BLaER1 (cell line): Measurements from ENCODE around the gene COMTD1.

Experiments used
- H3K27ac ChIP-seq: shearing (Covaris generic); formaldehyde crosslinking; 2 replicates; pipeline ENCODE4 v1.8.1; 2022
- H3K27me3 ChIP-seq: shearing (Covaris generic); formaldehyde crosslinking; 2 replicates; pipeline ENCODE4 v1.8.1; 2022
- H3K36me3 ChIP-seq: shearing (Covaris generic); formaldehyde crosslinking; 2 replicates; pipeline ENCODE4 v1.8.1; 2022
- H3K4me1 ChIP-seq: shearing (Covaris generic); formaldehyde crosslinking; 2 replicates; pipeline ENCODE4 v1.8.1; 2022
- H3K4me2 ChIP-seq: shearing (Covaris generic); formaldehyde crosslinking; 2 replicates; pipeline ENCODE4 v1.8.1; 2022
- H3K4me3 ChIP-seq: shearing (Covaris generic); formaldehyde crosslinking; 2 replicates; pipeline ENCODE4 v1.8.1; 2022
- H3K9ac ChIP-seq: shearing (Covaris generic); formaldehyde crosslinking; 2 replicates; pipeline ENCODE4 v1.8.1; 2022
- H3K9me3 ChIP-seq: shearing (Covaris generic); formaldehyde crosslinking; 2 replicates; pipeline ENCODE4 v1.8.1; 2022
- H4K20me1 ChIP-seq: shearing (Covaris generic); formaldehyde crosslinking; 2 replicates; pipeline ENCODE4 v1.8.1; 2022
- Cebpa-rat ChIP-seq: shearing (Covaris generic); IDR thresholded peaks from 2 replicates; pipeline ENCODE4 v1.8.1; 2022

Gene COMTD1

GRCh38 chr10:75266945-75267344 is 31.2 kb upstream of the COMTD1 start:
- no peaks in the 10 kb centered on the region for H3K27me3 ChIP-seq
- H3K36me3 ChIP-seq = no peaks in the 10 kb centered on the region
- H3K27ac ChIP-seq = no peak overlapping the region
- H3K4me3 ChIP-seq = no peak overlapping the region
- H3K9ac ChIP-seq = no peak overlapping the region
- H4K20me1 ChIP-seq = no peaks in the 10 kb centered on the region
- H3K4me2 ChIP-seq = no peak overlapping the region
- H3K4me1 ChIP-seq = no peaks in the 10 kb centered on the region
- TF ChIP-seq Cebpa-rat = no peak
- no peaks in the 10 kb centered on the region for H3K9me3 ChIP-seq

DNA sequence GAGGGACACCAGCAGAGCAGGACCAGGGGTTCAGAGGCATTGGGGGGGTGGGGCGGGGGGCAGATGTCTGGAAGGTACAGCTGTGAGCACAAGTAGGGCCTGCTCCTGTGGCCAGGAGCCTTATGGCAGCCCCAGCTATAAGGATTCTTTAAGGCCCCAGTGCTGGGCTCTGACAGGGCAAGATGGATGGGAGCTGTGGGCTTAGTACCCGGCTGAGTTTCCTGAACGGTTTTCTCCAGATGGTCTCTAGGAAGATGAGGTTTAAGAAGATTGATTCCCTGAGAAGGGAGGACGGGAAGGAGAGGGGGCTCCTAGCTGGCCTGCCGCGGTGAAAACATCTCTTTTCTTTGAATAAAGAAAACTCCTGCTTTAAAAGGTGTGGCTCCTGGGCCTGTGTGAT is 30.1 kb upstream of the COMTD1 start:
- Histone ChIP-seq H3K9me3 (no peaks in the 10 kb centered on the region), H3K4me3 (no peak overlapping the region), H3K27ac (no peak overlapping the region), H3K4me1 (no peaks in the 10 kb centered on the region), H3K9ac (no peak overlapping the region), H3K36me3 (no peaks in the 10 kb centered on the region), H4K20me1 (no peaks in the 10 kb centered on the region), H3K4me2 (no peak overlapping the region), H3K27me3 (no peaks in the 10 kb centered on the region)
- no peak for TF ChIP-seq Cebpa-rat

GRCh38 chr10:75263806-75264205 is 28.0 kb upstream of the COMTD1 start:
- Histone ChIP-seq H3K27ac (no peak overlapping the region), H3K36me3 (no peaks in the 10 kb centered on the region), H3K4me3 (no peak overlapping the region), H3K9me3 (no peaks in the 10 kb centered on the region), H3K4me1 (no peaks in the 10 kb centered on the region), H3K27me3 (no peaks in the 10 kb centered on the region), H3K9ac (no peak overlapping the region), H3K4me2 (no peak overlapping the region), H4K20me1 (no peaks in the 10 kb centered on the region)
- TF ChIP-seq Cebpa-rat = no peak

- no peaks in the 10 kb centered on the region for H3K36me3 ChIP-seq
- H4K20me1 ChIP-seq = no peaks in the 10 kb centered on the region
- no peaks in the 10 kb centered on the region for H3K4me1 ChIP-seq
- H3K27ac ChIP-seq = no peak overlapping the region
- no peak overlapping the region for H3K9ac ChIP-seq
- no peak for TF ChIP-seq Cebpa-rat
- no peaks in the 10 kb centered on the region for H3K9me3 ChIP-seq
- H3K4me3 ChIP-seq = no peak overlapping the region
- no peak overlapping the region for H3K4me2 ChIP-seq
- no peaks in the 10 kb centered on the region for H3K27me3 ChIP-seq
Observed at GRCh38 chr10:75261813-75262705, 26.3 kb upstream of the COMTD1 start.

DNA sequence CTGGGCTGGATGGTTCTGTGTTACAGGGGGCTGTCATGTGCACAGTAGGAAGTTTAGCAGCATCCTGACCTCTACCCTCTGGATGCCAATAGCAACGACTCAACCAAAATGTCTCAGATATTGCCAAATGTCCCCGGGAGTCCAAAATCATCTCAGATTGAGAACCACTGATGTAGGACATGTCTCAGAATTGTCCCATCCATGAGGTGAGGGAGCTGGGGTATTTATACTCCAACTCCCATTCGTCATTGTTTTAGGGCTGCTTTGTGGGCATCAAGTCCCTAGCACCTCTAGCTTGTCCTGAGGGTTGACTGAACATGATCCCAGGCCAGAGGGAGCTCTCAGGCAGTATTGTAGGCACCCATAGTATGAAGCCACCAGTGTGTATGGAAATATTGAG is 25.2 kb upstream of the COMTD1 start:
- Histone ChIP-seq H3K9me3 (0 out of 2 replicates have a peak, but pooled peaks cover under 1% of the 10 kb centered on the region), H3K27ac (no peak overlapping the region)
- no peak for TF ChIP-seq Cebpa-rat

GRCh38 chr10:75254739-75255138 is 19.0 kb upstream of the COMTD1 start:
- H3K9me3 ChIP-seq = peaks cover 38% of the 10 kb centered on the region
- no peaks in the 10 kb centered on the region for H3K4me1 ChIP-seq
- no peak overlapping the region for H3K27ac ChIP-seq
- no peaks in the 10 kb centered on the region for H3K36me3 ChIP-seq
- no peak for TF ChIP-seq Cebpa-rat
- no peak overlapping the region for H3K4me2 ChIP-seq
- H3K9ac ChIP-seq = no peak overlapping the region
- no peaks in the 10 kb centered on the region for H4K20me1 ChIP-seq
- H3K4me3 ChIP-seq = no peak overlapping the region
- no peaks in the 10 kb centered on the region for H3K27me3 ChIP-seq

More for the DNA sequence above, 25.2 kb upstream of the COMTD1 start:
- no peaks in the 10 kb centered on the region for H4K20me1 ChIP-seq
- no peaks in the 10 kb centered on the region for H3K27me3 ChIP-seq
- H3K4me3 ChIP-seq = no peak overlapping the region
- H3K4me1 ChIP-seq = no peaks in the 10 kb centered on the region
- H3K4me2 ChIP-seq = no peak overlapping the region
- H3K36me3 ChIP-seq = no peaks in the 10 kb centered on the region
- H3K9ac ChIP-seq = no peak overlapping the region

DNA sequence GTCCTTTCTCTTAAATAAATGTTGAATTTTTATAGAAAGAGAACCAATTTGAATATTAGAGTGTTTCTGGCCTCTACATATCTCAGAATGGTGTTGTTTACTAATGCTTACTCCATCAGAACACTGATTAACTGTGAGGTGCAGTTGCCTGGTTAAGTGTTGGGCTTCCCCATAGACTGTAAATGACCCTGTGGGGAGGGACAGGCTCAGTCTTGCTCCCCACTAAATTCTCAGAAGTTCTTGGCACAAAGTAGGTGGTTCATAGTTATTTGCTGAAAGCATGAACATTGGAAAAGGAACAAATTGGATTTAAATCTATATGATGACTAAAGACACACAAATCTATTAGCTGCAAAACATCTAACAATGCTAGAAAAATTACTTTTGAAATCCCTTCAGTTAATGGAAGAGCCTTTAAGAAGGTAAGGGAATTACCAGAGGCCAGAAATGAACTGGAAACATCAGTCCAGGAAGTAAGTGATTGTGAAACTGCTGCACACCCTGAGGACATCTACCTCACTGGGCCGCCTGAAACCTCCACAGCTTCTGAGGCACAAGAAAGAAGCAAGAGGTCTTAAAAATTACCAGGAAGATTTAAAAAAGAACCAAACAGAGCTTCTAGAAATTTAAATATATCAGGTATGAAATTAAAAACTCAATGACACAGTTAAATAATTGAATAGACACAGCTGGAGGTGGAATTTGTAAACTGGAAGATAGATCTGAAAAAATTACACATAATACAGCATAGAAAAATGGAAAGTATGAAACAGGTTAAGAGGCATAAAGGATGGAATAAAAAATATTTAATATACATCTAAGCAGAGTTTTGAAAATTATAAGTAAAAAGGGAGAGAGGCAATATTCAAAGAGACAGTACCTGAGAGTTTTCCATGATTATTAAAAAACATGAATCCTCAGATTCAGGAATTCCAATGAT is 17.8 kb upstream of the COMTD1 start:
- H3K4me2 ChIP-seq = no peak overlapping the region
- TF ChIP-seq Cebpa-rat = no peak
- no peak overlapping the region for H3K27ac ChIP-seq
- H4K20me1 ChIP-seq = no peaks in the 10 kb centered on the region
- H3K4me3 ChIP-seq = no peak overlapping the region
- H3K27me3 ChIP-seq = no peaks in the 10 kb centered on the region
- H3K9ac ChIP-seq = no peak overlapping the region
- no peaks in the 10 kb centered on the region for H3K4me1 ChIP-seq
- no peaks in the 10 kb centered on the region for H3K36me3 ChIP-seq
- peaks cover 38% of the 10 kb centered on the region for H3K9me3 ChIP-seq

DNA sequence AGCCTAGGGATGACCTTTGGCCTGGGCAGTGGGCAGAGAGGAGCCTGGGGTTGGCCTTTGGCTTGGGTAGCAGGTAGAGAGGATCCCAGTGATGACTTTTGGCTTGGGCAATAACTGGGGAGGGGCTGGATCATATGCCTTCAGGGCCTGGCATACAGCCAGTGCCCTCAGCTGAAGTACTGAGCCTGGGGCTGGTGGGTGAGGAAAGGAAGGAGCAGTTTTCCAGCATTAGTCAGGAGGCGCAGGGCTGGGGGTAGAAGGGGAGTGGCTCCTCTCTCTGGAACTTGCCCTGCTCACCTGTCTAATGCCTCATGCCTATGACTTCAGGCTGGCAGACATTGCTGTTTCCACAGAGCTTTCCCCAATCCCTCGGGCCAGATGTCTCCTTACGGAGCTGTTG is 15.2 kb upstream of the COMTD1 start:
- H3K4me2 ChIP-seq = no peak overlapping the region
- no peak overlapping the region for H3K27ac ChIP-seq
- H3K27me3 ChIP-seq = no peaks in the 10 kb centered on the region
- TF ChIP-seq Cebpa-rat = no peak
- no peaks in the 10 kb centered on the region for H4K20me1 ChIP-seq
- H3K9me3 ChIP-seq = peaks cover 37% of the 10 kb centered on the region
- peaks cover 16% of the 10 kb centered on the region for H3K4me1 ChIP-seq
- no peaks in the 10 kb centered on the region for H3K36me3 ChIP-seq
- H3K9ac ChIP-seq = no peak overlapping the region
- H3K4me3 ChIP-seq = no peak overlapping the region

DNA sequence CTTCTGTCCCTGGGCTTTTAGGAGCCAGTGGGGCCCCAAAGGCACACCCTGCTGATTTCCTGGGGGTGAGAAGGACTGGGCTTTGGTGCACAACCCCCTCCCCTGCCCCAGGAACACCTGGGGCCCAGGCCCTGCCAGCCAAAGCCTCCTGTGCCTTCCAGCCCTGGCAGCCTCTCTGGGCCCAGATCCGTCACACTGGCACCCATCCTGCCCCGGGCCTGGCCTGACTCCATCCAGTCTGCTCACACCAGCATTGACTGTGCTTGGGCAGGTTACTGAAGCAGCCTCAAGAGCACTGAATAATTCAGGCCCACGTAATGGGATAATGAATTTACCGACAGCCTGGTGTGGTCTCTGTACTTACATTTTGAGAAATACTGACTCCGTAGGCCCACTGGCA is 12.0 kb upstream of the COMTD1 start:
- H3K36me3 ChIP-seq = no peaks in the 10 kb centered on the region
- H4K20me1 ChIP-seq = no peaks in the 10 kb centered on the region
- H3K27me3 ChIP-seq = no peaks in the 10 kb centered on the region
- H3K27ac ChIP-seq = no peak overlapping the region
- no peak overlapping the region for H3K9ac ChIP-seq
- H3K4me1 ChIP-seq = peaks cover 16% of the 10 kb centered on the region
- no peak for TF ChIP-seq Cebpa-rat
- no peak overlapping the region for H3K4me3 ChIP-seq
- peak overlapping the region; percentile 45; the same call in 1 of the 2 replicates for H3K4me2 ChIP-seq
- peaks cover 6% of the 10 kb centered on the region for H3K9me3 ChIP-seq

DNA sequence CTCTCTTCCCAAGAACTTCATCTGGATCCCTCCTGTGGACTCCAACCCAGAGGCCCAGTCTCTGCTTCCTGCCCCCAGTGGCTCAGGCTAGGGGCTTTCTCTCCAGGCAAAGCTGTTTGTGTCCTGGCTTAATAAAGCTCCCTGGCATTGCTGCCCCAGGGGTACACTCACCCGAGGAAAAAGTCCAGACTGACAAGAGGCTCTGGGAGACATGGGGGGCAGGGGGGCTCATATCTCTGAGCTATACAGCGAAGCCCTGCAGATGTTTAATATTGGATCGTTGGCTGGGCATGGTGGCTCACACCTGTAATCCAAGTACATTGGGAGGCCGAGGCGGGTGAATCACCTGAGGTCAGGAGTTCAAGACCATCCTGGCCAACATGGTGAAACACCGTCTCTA is 10.7 kb upstream of the COMTD1 start:
- Histone ChIP-seq H3K27me3 (no peaks in the 10 kb centered on the region), H3K4me2 (peak overlapping the region; percentile 45; the same call in 1 of the 2 replicates), H3K36me3 (no peaks in the 10 kb centered on the region), H3K27ac (no peak overlapping the region), H3K4me3 (no peak overlapping the region), H3K4me1 (peaks cover 17% of the 10 kb centered on the region), H4K20me1 (no peaks in the 10 kb centered on the region), H3K9me3 (no peaks in the 10 kb centered on the region), H3K9ac (no peak overlapping the region)
- TF ChIP-seq Cebpa-rat = no peak
